Common myeloid progenitor, CD34-positive (primary cell): ENCODE measurements around the gene TNFRSF25.

ENCODE experiments used
- CTCF ChIA-PET: fragments of 350-600 bp; sonication (Branson Sonifier 250); formaldehyde crosslinking; loops from one replicate; lab custom pipeline; 2021; ENCODE audit warnings: antibody characterized with exemption; lab: Charles Lee
- POLR2A ChIA-PET: fragments of 350-600 bp; sonication (Branson Sonifier 250); formaldehyde crosslinking; loops from one replicate; lab custom pipeline; 2021; ENCODE audit warnings: antibody characterized with exemption; lab: Charles Lee
- DNase-seq, 3 donors: peaks; one replicate each; pipeline versions ENCODE4 v3.0.0 to v3.0.0-alpha.2; 2013
- H3K27ac ChIP-seq, 2 experiments: 1 replicate in 1 of 2; 2 replicates in 1 of 2; pipeline ENCODE4 v1.7.0; 2013; ENCODE audit warnings: inconsistent platforms in 2 of 2, low read length in 2 of 2, mild to moderate bottlenecking in 2 of 2, low read depth in 1 of 2, moderate library complexity in 1 of 2; ENCODE audit not compliant: severe bottlenecking in 2 of 2, insufficient read depth in 1 of 2, poor library complexity in 1 of 2
- H3K27me3 ChIP-seq, 5 experiments: replicated peaks in 2 of 5; 1 replicate in 3 of 5; 2 replicates in 2 of 5; pipeline versions ENCODE4 v1.6.1 to v1.7.0; 2013; ENCODE audit warnings: low read length in 4 of 5, mild to moderate bottlenecking in 2 of 5, moderate library complexity in 2 of 5, inconsistent platforms in 1 of 5; ENCODE audit not compliant: insufficient read depth in 5 of 5, control insufficient read depth in 4 of 5
- H3K36me3 ChIP-seq, 4 experiments: 1 replicate in 2 of 4; 2 replicates in 2 of 4; pipeline versions ENCODE4 v1.6.1 to v1.7.0; 2013; ENCODE audit warnings: low read length in 3 of 4, control low read depth in 1 of 4, mild to moderate bottlenecking in 1 of 4; ENCODE audit not compliant: control insufficient read depth in 4 of 4, insufficient read depth in 4 of 4
- H3K4me1 ChIP-seq, 4 experiments: 1 replicate in 3 of 4; 2 replicates in 1 of 4; pipeline versions ENCODE4 v1.6.1 to v1.7.1; 2013; ENCODE audit warnings: low read length in 3 of 4, mild to moderate bottlenecking in 3 of 4, control low read depth in 1 of 4, inconsistent platforms in 1 of 4, moderate library complexity in 1 of 4; ENCODE audit not compliant: control insufficient read depth in 4 of 4, insufficient read depth in 4 of 4; ENCODE audit errors: control extremely low read depth in 1 of 4
- H3K4me3 ChIP-seq, 7 experiments: 1 replicate in 4 of 7; 2 replicates in 3 of 7; pipeline versions ENCODE4 v1.5.1 to v1.7.0; 2013; ENCODE audit warnings: mild to moderate bottlenecking in 7 of 7, low read length in 6 of 7, moderate library complexity in 6 of 7, inconsistent platforms in 2 of 7, low read depth in 2 of 7, control low read depth in 1 of 7; ENCODE audit not compliant: insufficient read depth in 4 of 7, control insufficient read depth in 1 of 7; ENCODE audit errors: extremely low read depth in 1 of 7
- H3K9me3 ChIP-seq, 5 experiments: 1 replicate in 4 of 5; 2 replicates in 1 of 5; pipeline versions ENCODE4 v1.6.1 to v1.7.1; 2013; ENCODE audit warnings: low read length in 4 of 5, mild to moderate bottlenecking in 2 of 5, inconsistent platforms in 1 of 5, low read depth in 1 of 5, moderate library complexity in 1 of 5; ENCODE audit not compliant: control insufficient read depth in 4 of 5, insufficient read depth in 2 of 5; ENCODE audit errors: control extremely low read depth in 1 of 5
- WGBS: methylation state at CpG from one replicate; pipeline ENCODE4 v1.1.5; 2013; ENCODE audit not compliant: insufficient coverage; 5-methylcytosine and 5-hydroxymethylcytosine counted together

The TNFRSF25 gene

DNA sequence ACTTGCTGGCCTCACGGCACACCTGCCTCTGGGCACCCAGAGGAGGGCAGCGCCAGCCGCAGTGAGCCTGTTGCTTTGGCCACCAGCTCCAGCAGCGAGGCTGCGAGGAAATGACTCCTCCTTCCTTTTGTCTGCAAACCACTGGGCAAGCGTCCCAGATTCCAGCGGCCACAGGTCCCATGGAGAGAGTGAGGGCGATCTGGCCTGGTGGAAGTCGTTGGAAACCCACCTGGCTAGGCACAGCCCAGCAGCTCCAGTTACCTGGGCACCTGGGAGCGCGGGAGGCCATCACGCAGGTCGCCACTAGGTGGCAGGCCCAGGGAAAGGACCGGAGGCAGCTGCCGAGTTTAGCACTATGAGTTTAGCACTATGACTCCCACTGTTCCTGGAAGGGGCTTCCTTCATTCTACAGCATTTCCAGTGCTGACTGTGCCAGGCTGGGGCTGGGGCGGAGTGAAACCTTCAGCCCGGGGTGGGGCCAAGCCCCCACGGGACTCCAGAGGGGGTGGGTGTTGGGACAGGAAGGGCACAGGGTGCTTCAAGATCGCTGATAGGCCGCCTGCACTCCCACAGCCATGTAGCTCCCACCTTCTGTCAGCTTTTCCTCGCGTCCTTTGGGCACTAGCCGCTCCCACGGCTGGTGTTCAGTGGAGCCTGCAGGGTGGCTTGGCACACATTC, 42.5 kb downstream of the TNFRSF25 start:
- CTCF ChIA-PET: interaction anchor here (0.7 to 10.9 kb wide), 10 partner anchors 9 to 75 kb away, joined by 3 to 81 read pairs (median 5); no protein-coding TSS in a partner anchor
- peak; percentile 40 to 59 (median 58) for DNase-seq
- Histone ChIP-seq H3K4me1 (peaks cover 0 to 38% (median 29%) of the 10 kb centered on the region in 4 experiments), H3K27ac (no peak overlapping the region), H3K9me3 (no peaks in the 10 kb centered on the region), H3K27me3 (peaks cover 0 to 97% (median 33%) of the 10 kb centered on the region in 5 experiments), H3K36me3 (no peaks in the 10 kb centered on the region), H3K4me3 (peak overlapping the region in 2 of 7 experiments; percentile 42 to 53)
- 6% methylated on average over 19 of the region's 24 CpGs for WGBS
- POLR2A ChIA-PET: interaction anchor here (1.2 kb wide), 1 partner anchor 9 kb away, joined by 3 read pairs; no protein-coding TSS in a partner anchor

DNA sequence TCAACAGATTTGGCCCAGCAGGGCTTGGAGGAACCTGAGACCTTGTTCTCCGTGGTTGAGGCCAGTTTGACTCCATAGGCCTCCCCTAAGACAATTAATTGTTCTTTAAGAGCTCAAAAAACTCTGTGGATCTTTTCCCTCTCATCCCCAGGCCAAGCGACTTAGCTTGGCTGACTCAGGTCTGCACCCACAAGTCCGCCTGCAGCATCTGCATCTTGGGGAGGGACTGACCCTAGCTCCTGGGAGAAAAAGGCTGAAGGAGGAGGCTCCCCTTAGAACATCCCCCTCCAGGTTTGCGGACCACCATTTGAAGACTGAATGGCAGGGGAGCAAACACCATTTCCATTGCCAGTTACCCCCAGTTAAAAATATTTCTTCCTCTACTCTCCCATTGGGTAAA, 44.7 kb downstream of the TNFRSF25 start:
- Histone ChIP-seq H3K9me3 (no peaks in the 10 kb centered on the region), H3K27ac (no peak overlapping the region), H3K4me1 (peaks cover 0 to 38% (median 29%) of the 10 kb centered on the region in 4 experiments), H3K36me3 (no peaks in the 10 kb centered on the region), H3K4me3 (no peak overlapping the region), H3K27me3 (peaks cover 0 to 98% (median 45%) of the 10 kb centered on the region in 5 experiments)
- no peak for DNase-seq
- ChIA-PET POLR2A (no interaction called here), CTCF (interaction anchor here (1.5 to 10.9 kb wide), 5 partner anchors 16 to 73 kb away, joined by 3 to 81 read pairs (median 10); no protein-coding TSS in a partner anchor)
- 20% methylated on average over 1 of the region's 4 CpGs for WGBS

DNA sequence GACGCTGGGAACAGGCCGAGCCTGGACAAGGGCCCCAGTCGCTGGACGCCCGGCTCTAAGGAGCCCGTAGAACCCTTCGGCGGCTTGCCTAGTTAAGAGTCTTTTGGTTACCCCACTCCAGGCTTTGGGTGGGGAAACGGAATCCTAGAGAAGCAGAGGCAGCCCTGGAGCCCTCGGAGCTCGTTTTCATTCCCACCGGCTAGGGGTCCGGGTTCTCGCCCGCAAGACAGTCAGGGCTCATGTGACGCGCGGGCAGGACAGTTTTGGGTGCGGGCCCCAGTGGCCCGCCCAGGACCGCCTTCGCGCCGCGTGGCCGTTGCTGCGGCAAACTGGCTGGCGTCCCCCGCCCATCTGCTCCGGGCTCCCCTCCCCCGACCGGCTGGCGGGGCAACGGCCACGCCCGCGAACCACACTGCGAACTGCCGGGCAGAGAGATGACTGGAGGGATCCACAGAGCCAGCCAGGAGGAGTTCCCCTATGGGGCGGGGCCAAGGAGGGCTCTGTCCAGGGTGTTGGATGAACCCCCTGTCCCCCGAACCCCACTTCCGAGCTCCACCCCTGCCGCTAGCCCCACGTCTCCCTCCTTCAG, 45.4 kb downstream of the TNFRSF25 start:
- ChIA-PET POLR2A (interaction anchor here (1.0 kb wide), 1 partner anchor 20 kb away, joined by 3 read pairs; no protein-coding TSS in a partner anchor), CTCF (interaction anchor here (0.9 to 10.9 kb wide), 6 partner anchors 15 to 174 kb away, joined by 3 to 81 read pairs (median 6); no protein-coding TSS in a partner anchor)
- Histone ChIP-seq H3K27me3 (peaks cover 0 to 98% (median 49%) of the 10 kb centered on the region in 5 experiments), H3K27ac (no peak overlapping the region), H3K4me1 (peaks cover 0 to 38% (median 29%) of the 10 kb centered on the region in 4 experiments), H3K9me3 (no peaks in the 10 kb centered on the region), H3K4me3 (peak overlapping the region in 3 of 7 experiments; percentile 32 to 57 (median 50)), H3K36me3 (no peaks in the 10 kb centered on the region)
- 4% methylated on average over 40 of the region's 44 CpGs for WGBS
- DNase-seq: peak in 2 of 3 donors; percentile 48 to 55

DNA sequence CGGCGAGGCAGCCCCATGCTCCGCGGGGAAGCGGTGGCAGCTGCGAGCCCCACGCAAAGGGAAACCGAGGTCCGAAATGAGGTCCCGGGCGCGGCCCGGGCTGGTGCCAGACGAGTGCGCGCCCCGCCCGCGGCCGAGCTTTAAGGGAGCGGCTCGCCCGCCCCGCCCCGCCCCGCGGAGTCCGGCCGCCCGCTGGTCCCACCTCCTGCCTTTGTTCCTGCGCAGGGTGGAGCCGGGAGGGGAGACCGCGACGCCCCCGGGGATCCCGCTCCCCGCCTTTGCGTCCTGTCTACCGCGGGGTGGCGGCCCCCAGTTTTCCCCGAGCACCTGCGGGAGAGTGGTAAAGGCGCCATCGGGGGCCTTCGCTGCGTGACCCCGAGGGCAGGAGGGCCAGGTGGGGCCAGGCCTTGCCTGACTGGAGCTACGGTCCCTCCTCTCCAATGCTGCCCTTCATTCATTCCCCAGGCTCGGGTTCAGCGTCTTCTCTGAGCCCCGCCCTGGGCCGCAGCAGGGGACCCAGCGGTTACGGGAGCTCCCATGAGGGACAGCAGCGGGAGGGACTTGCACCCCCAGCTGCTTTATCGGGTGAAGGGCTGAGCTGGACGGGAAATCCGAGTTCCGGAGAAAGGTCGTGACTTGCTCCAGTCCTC, 46.0 kb downstream of the TNFRSF25 start, which contains the start of gene HES2:
Gene HES2, minus strand, starts transcription at position 116 of the 650 bp plus-strand sequence. Its CDS starts 99 bp downstream, at position 17.
- H3K27me3 ChIP-seq: peaks cover 0 to 98% (median 44%) of the 10 kb centered on the region in 5 experiments
- POLR2A ChIA-PET: interaction anchor here (1.0 kb wide), 1 partner anchor 20 kb away, joined by 3 read pairs; no protein-coding TSS in a partner anchor
- WGBS: under 1% methylated on average over 61 of the region's 62 CpGs
- DNase-seq: no peak
- H3K4me1 ChIP-seq: peaks cover 0 to 35% (median 26%) of the 10 kb centered on the region in 4 experiments
- H3K4me3 ChIP-seq: peak within 1 kb of the TSS in 3 of 7 experiments; percentile 32 to 57 (median 50)
- no peak within 1 kb of the TSS for H3K27ac ChIP-seq
- no peaks in the 10 kb centered on the region for H3K36me3 ChIP-seq
- H3K9me3 ChIP-seq: no peaks in the 10 kb centered on the region
- CTCF ChIA-PET: interaction anchor here (0.9 to 10.9 kb wide), 8 partner anchors 14 to 173 kb away, joined by 3 to 81 read pairs (median 3); no protein-coding TSS in a partner anchor

DNA sequence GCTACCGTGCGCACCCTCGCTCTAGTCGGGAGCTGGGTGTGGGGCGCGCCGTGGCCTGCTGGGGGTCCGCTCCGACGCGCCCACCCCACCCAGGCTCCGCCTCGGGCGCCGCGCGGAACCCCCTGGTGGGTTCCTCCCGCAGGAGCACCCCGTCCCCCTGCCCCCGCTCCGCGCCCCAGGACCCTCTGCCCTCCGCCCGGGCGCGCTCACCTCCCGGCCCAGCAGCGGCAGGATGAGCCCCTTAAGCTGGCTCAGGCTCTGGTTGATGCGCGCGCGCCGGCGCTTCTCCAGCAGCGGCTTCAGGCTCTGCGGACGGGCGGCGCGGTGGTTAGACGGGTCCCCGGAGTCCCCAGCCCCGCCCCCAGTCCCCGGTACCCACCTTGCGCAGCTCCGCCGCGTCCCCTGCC, 46.6 kb downstream of the TNFRSF25 start:
- no peaks in the 10 kb centered on the region for H3K9me3 ChIP-seq
- H3K27ac ChIP-seq: no peak overlapping the region
- H3K4me3 ChIP-seq: peak overlapping the region in 3 of 7 experiments; percentile 32 to 57 (median 50)
- no peaks in the 10 kb centered on the region for H3K36me3 ChIP-seq
- POLR2A ChIA-PET: no interaction called here
- CTCF ChIA-PET: interaction anchor here (1.1 to 10.9 kb wide), 5 partner anchors 14 to 154 kb away, joined by 3 to 81 read pairs (median 10); no protein-coding TSS in a partner anchor
- H3K27me3 ChIP-seq: peaks cover 0 to 99% (median 47%) of the 10 kb centered on the region in 5 experiments
- 5% methylated on average over 32 of the region's 48 CpGs for WGBS
- peak in 2 of 3 donors; percentile 33 to 42 for DNase-seq
- H3K4me1 ChIP-seq: peaks cover 0 to 34% (median 26%) of the 10 kb centered on the region in 4 experiments

DNA sequence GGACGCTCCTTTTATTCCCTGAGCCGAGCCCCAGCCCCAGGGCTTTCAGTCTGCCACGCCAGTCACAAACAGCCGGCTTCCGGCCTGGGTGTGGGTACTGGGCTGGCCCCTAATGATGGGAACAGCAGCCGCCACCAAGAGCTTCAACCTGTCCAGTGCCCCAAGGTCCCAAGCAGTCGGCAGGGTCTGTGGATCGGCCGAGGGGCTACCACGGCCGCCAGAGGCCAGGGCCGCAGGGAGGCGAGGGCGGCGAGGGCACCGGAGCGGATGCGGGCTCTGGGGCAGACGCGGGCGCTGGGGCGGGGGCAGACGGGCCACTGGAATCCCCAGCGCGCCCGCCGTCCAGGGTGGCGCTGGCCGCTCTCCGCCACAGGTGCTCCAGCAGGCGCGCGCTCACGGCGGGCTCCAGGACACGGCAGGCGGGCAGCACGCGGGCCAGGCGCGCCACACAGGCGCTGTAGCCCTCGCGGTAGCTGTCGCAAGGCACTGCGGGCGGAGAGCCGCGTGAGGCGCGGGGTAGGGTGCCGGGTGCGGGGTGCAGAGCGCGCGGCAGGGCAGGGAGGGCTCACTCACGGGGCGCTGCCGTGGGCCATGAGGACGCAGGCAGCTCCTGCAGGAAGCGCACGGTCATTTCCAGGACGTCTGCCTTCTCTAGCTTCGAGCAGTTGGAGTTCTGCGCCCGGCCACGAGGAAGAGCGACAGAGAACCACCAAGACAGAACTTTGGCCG, 47.1 kb downstream of the TNFRSF25 start:
- POLR2A ChIA-PET: no interaction called here
- Histone ChIP-seq H3K36me3 (no peaks in the 10 kb centered on the region), H3K27me3 (peaks cover 0 to 97% (median 43%) of the 10 kb centered on the region in 5 experiments), H3K4me3 (no peak overlapping the region), H3K4me1 (peaks cover 0 to 30% (median 22%) of the 10 kb centered on the region in 4 experiments), H3K9me3 (no peaks in the 10 kb centered on the region), H3K27ac (no peak overlapping the region)
- CTCF ChIA-PET: interaction anchor here (0.5 to 10.9 kb wide), 7 partner anchors 12 to 154 kb away, joined by 3 to 81 read pairs (median 4); no protein-coding TSS in a partner anchor
- DNase-seq: peak in 1 of 3 donors; percentile 29
- 7% methylated on average over 60 of the region's 69 CpGs for WGBS
